Measurements from ENCODE around the gene OCRL.

The OCRL gene

GRCh38 chrX:129638917-129639316 is 98.9 kb downstream of the OCRL start:
- no peak for DNase-seq

- DNase-seq = no peak
These were observed 100.7 kb downstream of the OCRL start for GRCh38 chrX:129640737-129641136.

GRCh38 chrX:129641469-129641868 is 101.4 kb downstream of the OCRL start:
- no peak for DNase-seq

- no peak for DNase-seq
These were observed 101.9 kb downstream of the OCRL start for GRCh38 chrX:129641941-129642340.
